ENCODE results near the gene HMMR.

HMMR gene

DNA sequence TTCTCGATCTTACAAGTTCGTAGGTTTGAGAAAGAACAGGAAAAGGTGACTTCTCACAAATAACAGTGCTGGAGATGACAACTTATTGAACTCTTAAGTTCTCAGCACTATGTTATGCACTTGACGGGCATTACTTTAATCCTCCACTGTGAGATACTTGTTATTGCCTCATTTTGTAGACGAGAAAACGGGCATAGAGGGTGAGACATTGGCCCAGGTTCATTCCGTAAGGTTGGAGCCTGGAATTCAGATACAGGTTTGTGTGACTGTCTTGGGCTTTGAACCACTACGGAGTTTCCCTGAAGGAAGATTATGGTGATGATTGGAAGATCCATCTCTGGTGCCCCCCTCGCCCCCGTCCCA, 45.6 kb downstream of the HMMR start:
- peaks cover 18 to 53% (median 51%) of the 10 kb centered on the region in 11 experiments; a peak in 21 of 22 replicates for H4K20me1 ChIP-seq

DNA sequence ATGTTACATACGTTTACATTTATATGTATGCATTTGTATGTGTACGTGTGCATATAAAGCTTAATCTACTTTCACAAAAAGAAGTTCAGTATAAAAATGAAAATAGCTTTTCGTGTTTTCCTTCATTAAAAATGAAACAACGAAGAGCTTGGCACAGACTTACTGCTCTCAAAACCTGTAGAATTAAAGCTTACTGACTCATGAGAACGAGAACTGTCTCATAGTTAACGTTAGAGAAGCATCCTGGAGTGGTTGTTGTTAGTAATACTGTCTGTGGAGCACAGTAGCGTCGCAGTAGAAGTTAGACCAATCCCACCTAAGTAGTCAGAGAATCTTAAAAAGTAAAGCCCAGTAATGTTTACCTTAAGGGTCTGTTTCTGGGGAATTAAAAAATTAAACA, 46.3 kb downstream of the HMMR start:
- H3K9me3 ChIP-seq (replicated peaks in 1 of 11), result no peaks in the 10 kb centered on the region
- H3K4me3 ChIP-seq, result peak overlapping the region; percentile 68 to 87 (median 80)
- peaks cover 1 to 27% (median 12%) of the 10 kb centered on the region in 11 experiments; a peak in 20 of 22 replicates for H3K36me3 ChIP-seq
- peak overlapping the region; percentile 79 to 98 (median 93) for H3K4me2 ChIP-seq
- no peaks in the 10 kb centered on the region for H3K27me3 ChIP-seq
- peak overlapping the region in 10 of 11 experiments; percentile 84 to 99 (median 94); a peak in 20 of 22 replicates for H3K27ac ChIP-seq
- no peak for TF ChIP-seq Cebpa-rat (IDR thresholded peaks at IDR 0.05)
- peaks cover 26 to 47% (median 40%) of the 10 kb centered on the region in 10 experiments for H3K4me1 ChIP-seq
- H3K9ac ChIP-seq, result peak overlapping the region; percentile 84 to 98 (median 92)
- peaks cover 25 to 59% (median 58%) of the 10 kb centered on the region in 11 experiments; a peak in 21 of 22 replicates for H4K20me1 ChIP-seq

More for the DNA sequence above, 45.6 kb downstream of the HMMR start:
- Histone ChIP-seq H3K27ac (peak overlapping the region; percentile 83 to 99 (median 94)), H3K4me3 (peak overlapping the region; percentile 68 to 87 (median 80)), H3K9ac (peak overlapping the region; percentile 84 to 98 (median 92)), H3K27me3 (no peaks in the 10 kb centered on the region), H3K4me1 (peaks cover 26 to 47% (median 39%) of the 10 kb centered on the region in 10 experiments), H3K4me2 (peak overlapping the region; percentile 79 to 98 (median 93)), H3K36me3 (peaks cover 0 to 20% (median 6%) of the 10 kb centered on the region in 11 experiments; a peak in 6 of 22 replicates), H3K9me3 (replicated peaks in 1 of 11) (no peaks in the 10 kb centered on the region)
- TF ChIP-seq Cebpa-rat (IDR thresholded peaks at IDR 0.05), result no peak

DNA sequence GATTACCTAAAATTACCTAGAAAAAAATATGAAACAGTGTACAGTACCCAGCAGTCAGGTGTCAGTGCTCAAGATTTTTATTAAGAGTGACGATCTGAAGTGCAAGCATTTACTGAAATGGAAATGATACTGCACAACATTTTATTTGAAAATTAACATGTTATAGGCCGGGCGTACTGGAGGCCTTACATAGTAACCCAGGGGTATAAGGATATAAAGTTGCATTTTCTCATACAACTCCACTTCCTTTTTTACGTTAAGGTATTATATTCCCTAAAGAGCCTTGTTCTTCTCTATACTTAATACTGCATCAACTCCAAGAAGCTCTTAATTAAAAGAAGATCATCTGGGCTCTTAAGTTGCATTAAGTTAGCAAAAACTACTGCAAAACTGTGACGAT, 48.3 kb downstream of the HMMR start:
- Histone ChIP-seq H3K36me3 (peaks cover 22 to 47% (median 32%) of the 10 kb centered on the region in 11 experiments), H4K20me1 (peaks cover 34 to 80% (median 78%) of the 10 kb centered on the region in 11 experiments; a peak in 21 of 22 replicates), H3K9ac (no peak overlapping the region), H3K27ac (no peak overlapping the region), H3K4me2 (peak overlapping the region; percentile 39 to 98 (median 93); a peak in 21 of 22 replicates), H3K27me3 (no peaks in the 10 kb centered on the region), H3K4me3 (no peak overlapping the region), H3K9me3 (replicated peaks in 1 of 11) (no peaks in the 10 kb centered on the region), H3K4me1 (peaks cover 20 to 38% (median 31%) of the 10 kb centered on the region in 10 experiments; a peak in 19 of 20 replicates)
- no peak for TF ChIP-seq Cebpa-rat (IDR thresholded peaks at IDR 0.05)

DNA sequence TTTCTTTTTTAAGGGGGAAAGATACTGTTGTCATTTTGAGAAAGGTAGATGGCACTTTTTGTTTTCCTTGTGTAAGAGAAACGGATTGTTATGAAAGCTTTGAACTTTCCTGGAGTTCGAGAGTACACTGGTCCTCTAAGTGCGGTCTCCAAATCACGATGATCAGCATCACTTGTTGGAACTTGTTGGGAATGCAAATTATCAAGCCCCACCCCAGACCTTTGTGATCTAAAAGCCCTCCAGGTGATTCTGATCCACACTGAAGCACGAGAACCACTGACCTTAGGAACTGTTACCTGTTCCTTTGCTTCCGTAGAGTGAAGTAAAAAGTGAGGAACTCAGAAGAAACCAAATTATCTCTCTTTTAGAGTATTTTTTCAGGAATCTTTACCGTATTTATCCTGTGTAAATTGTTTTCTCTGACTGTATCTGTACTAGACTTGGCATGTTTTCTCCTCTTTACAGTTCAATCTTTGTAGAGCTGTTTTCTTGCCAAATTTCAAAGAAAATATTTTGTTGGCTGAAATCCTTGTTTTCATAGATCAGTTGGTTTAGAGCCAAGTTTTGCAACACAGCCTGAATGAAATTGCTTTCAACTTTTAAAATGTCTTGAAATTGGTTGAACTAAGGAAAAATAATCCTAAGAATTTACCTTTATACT, 49.0 kb downstream of the HMMR start:
- Histone ChIP-seq H3K9me3 (replicated peaks in 1 of 11) (no peaks in the 10 kb centered on the region), H3K9ac (0 out of 22 replicates have a peak overlapping the region, but pooled peaks of 1 of the 11 experiments have one; percentile 9), H3K4me2 (peak overlapping the region in 10 of 11 experiments; percentile 4 to 98 (median 92); a peak in 13 of 22 replicates), H3K4me3 (no peak overlapping the region), H3K27ac (peak overlapping the region in 1 of 11 experiments; percentile 7; a peak in 1 of 22 replicates), H3K36me3 (peaks cover 27 to 54% (median 37%) of the 10 kb centered on the region in 11 experiments), H3K4me1 (peaks cover 20 to 38% (median 31%) of the 10 kb centered on the region in 10 experiments; a peak in 19 of 20 replicates), H4K20me1 (peaks cover 34 to 86% (median 78%) of the 10 kb centered on the region in 11 experiments; a peak in 21 of 22 replicates), H3K27me3 (no peaks in the 10 kb centered on the region)
- no peak for TF ChIP-seq Cebpa-rat (IDR thresholded peaks at IDR 0.05)

DNA sequence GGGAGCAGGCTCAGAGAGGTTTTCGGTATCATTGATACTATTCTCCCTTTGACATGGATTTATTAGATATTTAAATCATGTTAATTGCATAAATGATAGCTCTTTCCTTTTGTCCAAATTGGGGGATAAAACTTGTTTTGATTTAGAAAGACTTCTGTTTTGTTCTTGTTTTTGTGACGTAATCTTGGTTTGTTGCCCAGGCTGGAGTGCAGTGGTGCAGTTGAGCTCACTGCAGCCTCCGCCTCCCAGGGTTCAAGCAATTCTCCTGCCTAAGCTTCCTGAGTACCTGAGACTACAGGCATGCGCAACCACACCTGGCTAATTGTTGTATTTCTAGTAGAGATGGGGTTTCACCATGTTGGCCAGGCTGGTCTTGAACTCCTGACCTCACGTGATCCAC, 52.1 kb downstream of the HMMR start:
- Histone ChIP-seq H3K4me3 (no peak overlapping the region), H4K20me1 (peaks cover 27 to 90% (median 68%) of the 10 kb centered on the region in 11 experiments; a peak in 21 of 22 replicates), H3K27ac (no peak overlapping the region), H3K9ac (no peak overlapping the region), H3K9me3 (replicated peaks in 1 of 11) (no peaks in the 10 kb centered on the region), H3K27me3 (no peaks in the 10 kb centered on the region), H3K4me2 (no peak overlapping the region), H3K36me3 (peaks cover 57 to 85% (median 67%) of the 10 kb centered on the region in 11 experiments), H3K4me1 (peaks cover 9 to 35% (median 21%) of the 10 kb centered on the region in 10 experiments; a peak in 19 of 20 replicates)
- no peak for TF ChIP-seq Cebpa-rat (IDR thresholded peaks at IDR 0.05)

DNA sequence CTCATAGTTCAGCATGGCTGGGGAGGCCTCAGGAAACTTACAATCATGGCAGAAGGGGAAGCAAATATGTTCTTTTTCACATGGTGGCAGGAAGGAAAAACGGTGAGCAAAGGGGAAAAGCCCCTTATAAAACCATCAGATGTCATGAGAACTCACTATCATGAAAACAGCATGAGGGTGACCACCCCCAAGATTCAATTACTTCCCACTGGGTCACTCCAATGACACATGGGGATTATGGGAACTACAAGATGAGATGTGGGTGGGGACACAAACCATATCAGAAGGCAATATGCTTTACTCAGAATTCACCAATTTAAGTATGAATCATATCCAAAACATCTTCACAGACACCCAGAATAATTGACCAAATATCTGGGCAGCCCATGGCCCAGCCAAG, 64.7 kb downstream of the HMMR start:
- peaks cover 0 to under 1% (median 0%) of the 10 kb centered on the region in 11 experiments; a peak in 1 of 22 replicates for H4K20me1 ChIP-seq
- no peak overlapping the region for H3K27ac ChIP-seq
- no peak overlapping the region for H3K9ac ChIP-seq
- peaks cover 0 to 8% (median 0%) of the 10 kb centered on the region in 10 experiments; a peak in 3 of 20 replicates for H3K4me1 ChIP-seq
- H3K27me3 ChIP-seq, result no peaks in the 10 kb centered on the region
- H3K4me3 ChIP-seq, result no peak overlapping the region
- H3K4me2 ChIP-seq, result no peak overlapping the region
- no peak for TF ChIP-seq Cebpa-rat (IDR thresholded peaks at IDR 0.05)
- peaks cover 0 to 11% (median 5%) of the 10 kb centered on the region in 11 experiments; a peak in 7 of 22 replicates for H3K9me3 ChIP-seq (replicated peaks in 1 of 11)
- H3K36me3 ChIP-seq, result peaks cover 20 to 49% (median 32%) of the 10 kb centered on the region in 11 experiments

DNA sequence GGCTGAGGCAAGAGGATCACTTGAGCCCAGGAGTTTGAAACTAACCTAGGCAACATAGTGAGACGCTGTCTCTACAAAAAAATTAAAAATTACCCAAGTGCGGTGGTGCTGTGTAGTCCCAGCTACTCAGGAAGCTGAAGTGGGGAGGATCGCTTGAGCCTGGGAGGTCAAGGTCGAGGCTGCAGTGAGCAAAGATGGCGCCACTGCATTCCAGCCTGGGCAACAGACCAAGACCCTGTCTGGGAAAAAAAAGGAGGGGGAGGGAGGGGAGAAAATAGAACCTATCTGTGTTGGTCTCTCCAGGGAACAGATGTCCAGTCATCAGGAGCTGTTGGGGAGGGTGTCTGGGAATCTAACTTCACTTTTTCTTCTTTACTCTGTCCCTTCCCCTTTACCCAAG, 69.3 kb downstream of the HMMR start:
- no peak overlapping the region for H3K9ac ChIP-seq
- H3K9me3 ChIP-seq (replicated peaks in 1 of 11), result peaks cover 0 to 8% (median 3%) of the 10 kb centered on the region in 11 experiments; a peak in 7 of 22 replicates
- H3K27me3 ChIP-seq, result no peaks in the 10 kb centered on the region
- peaks cover 0 to 7% (median 2%) of the 10 kb centered on the region in 11 experiments; a peak in 5 of 22 replicates for H3K36me3 ChIP-seq
- peaks cover 0 to 11% (median under 1%) of the 10 kb centered on the region in 10 experiments; a peak in 5 of 20 replicates for H3K4me1 ChIP-seq
- TF ChIP-seq Cebpa-rat (IDR thresholded peaks at IDR 0.05), result no peak
- H3K27ac ChIP-seq, result no peak overlapping the region
- H4K20me1 ChIP-seq, result no peaks in the 10 kb centered on the region
- no peak overlapping the region for H3K4me3 ChIP-seq
- H3K4me2 ChIP-seq, result no peak overlapping the region

DNA sequence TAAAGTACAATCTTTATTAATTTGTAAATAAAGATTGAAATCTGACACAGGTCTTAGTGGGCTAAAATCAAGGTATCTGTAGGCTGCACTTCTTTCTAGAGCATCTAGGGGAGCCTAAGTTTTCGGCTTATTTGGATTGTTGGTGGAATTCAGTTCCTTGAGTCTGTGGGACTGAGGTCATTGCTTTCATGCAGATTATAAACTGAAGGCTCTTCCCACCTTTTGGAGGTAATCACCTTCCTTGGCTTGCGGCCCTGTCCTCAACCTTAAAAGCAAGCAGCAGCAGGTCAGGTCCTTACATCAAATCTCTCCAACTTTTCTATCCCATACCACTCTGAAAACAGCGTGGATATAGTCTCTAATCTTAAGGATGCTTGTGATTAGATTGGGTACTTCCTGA, 70.8 kb downstream of the HMMR start:
- H4K20me1 ChIP-seq, result no peaks in the 10 kb centered on the region
- H3K27me3 ChIP-seq, result no peaks in the 10 kb centered on the region
- peaks cover 0 to 4% (median 0%) of the 10 kb centered on the region in 11 experiments; a peak in 1 of 22 replicates for H3K9me3 ChIP-seq (replicated peaks in 1 of 11)
- no peak overlapping the region for H3K4me2 ChIP-seq
- TF ChIP-seq Cebpa-rat (IDR thresholded peaks at IDR 0.05), result no peak
- H3K9ac ChIP-seq, result no peak overlapping the region
- no peak overlapping the region for H3K27ac ChIP-seq
- no peak overlapping the region for H3K4me3 ChIP-seq
- H3K4me1 ChIP-seq, result peaks cover 0 to 23% (median 10%) of the 10 kb centered on the region in 10 experiments; a peak in 8 of 20 replicates
- no peaks in the 10 kb centered on the region for H3K36me3 ChIP-seq
